Measurements from ENCODE around the gene SLC1A1. TPM values are rescaled to one million over a fixed set of nuclear protein-coding genes. Genes with fewer than 3 reads are reported as not detected.

The SLC1A1 gene
- total and polyA plus RNA-seq, 4 donors, result 0.33 to 86.0 (median 33.2) TPM

GRCh38 chr9:4508907-4509589 is 18.8 kb downstream of the SLC1A1 start:
- TF ChIP-seq MAX (IDR thresholded peaks at IDR 0.05) (no peak), REST (IDR thresholded peaks at IDR 0.05) (no peak), SP1 (IDR thresholded peaks at IDR 0.05) (no peak), TAF1 (conservative IDR thresholded peaks at IDR 0.05) (no peak), FOXA2 (IDR thresholded peaks at IDR 0.05) (no peak), RAD21 (IDR thresholded peaks at IDR 0.05) (no peak), ZBTB33 (IDR thresholded peaks at IDR 0.05) (no peak), GABPA (IDR thresholded peaks at IDR 0.05 in 1 of 2, conservative IDR thresholded peaks at IDR 0.05 in 1 of 2) (no peak), FOXA1 (IDR thresholded peaks at IDR 0.05) (no peak), RXRA (IDR thresholded peaks at IDR 0.05) (no peak), CTCF (IDR thresholded peaks at IDR 0.05; ENCODE audit: low read depth, low read length, missing input control) (no peak), JUND (IDR thresholded peaks at IDR 0.05) (no peak), ATF3 (IDR thresholded peaks at IDR 0.05) (no peak), EGR1 (IDR thresholded peaks at IDR 0.05; ENCODE audit: low read depth in 2 of 2) (no peak)
- peaks cover 13 to 56% (median 46%) of the 10 kb centered on the region in 4 donors for H3K4me1 ChIP-seq (ENCODE audit: control insufficient read depth in 4 of 4, insufficient read depth in 4 of 4, low read length in 3 of 4)
- H3K9ac ChIP-seq (ENCODE audit: low read depth in 1 of 2, low read length in 2 of 2), result peak overlapping the region in 1 of 2 donors; percentile 55
- WGBS, result 78% methylated on average over 3 of the region's 3 CpGs
- H3K27me3 ChIP-seq (ENCODE audit: control insufficient read depth in 4 of 4, insufficient read depth in 4 of 4, low read length in 3 of 4), result no peaks in the 10 kb centered on the region
- H3K27ac ChIP-seq (ENCODE audit: low read depth in 1 of 2, low read length in 2 of 2), result peak overlapping the region; percentile 60 to 79
- no peak overlapping the region for H3K4me3 ChIP-seq (ENCODE audit: low read depth in 1 of 3, low read length in 3 of 3)
- peaks cover 0 to 2% (median 0%) of the 10 kb centered on the region in 4 donors for H3K9me3 ChIP-seq (ENCODE audit: control insufficient read depth in 4 of 4, low read length in 3 of 4)
- no peak for DNase-seq (ENCODE audit: low spot score)
- H3K36me3 ChIP-seq (ENCODE audit: control insufficient read depth in 4 of 4, insufficient read depth in 3 of 4, low read depth in 1 of 4, low read length in 3 of 4), result no peaks in the 10 kb centered on the region

GRCh38 chr9:4509590-4509984 is 19.3 kb downstream of the SLC1A1 start:
- H3K4me1 ChIP-seq (ENCODE audit: control insufficient read depth in 4 of 4, insufficient read depth in 4 of 4, low read length in 3 of 4), result peaks cover 14 to 52% (median 42%) of the 10 kb centered on the region in 4 donors
- H3K4me3 ChIP-seq (ENCODE audit: low read depth in 1 of 3, low read length in 3 of 3), result no peak overlapping the region
- no peak for DNase-seq (ENCODE audit: low spot score)
- no peaks in the 10 kb centered on the region for H3K27me3 ChIP-seq (ENCODE audit: control insufficient read depth in 4 of 4, insufficient read depth in 4 of 4, low read length in 3 of 4)
- peaks cover 0 to 2% (median 0%) of the 10 kb centered on the region in 4 donors for H3K9me3 ChIP-seq (ENCODE audit: control insufficient read depth in 4 of 4, low read length in 3 of 4)
- no peaks in the 10 kb centered on the region for H3K36me3 ChIP-seq (ENCODE audit: control insufficient read depth in 4 of 4, insufficient read depth in 3 of 4, low read depth in 1 of 4, low read length in 3 of 4)
- WGBS, result 50% methylated on average over 3 of the region's 3 CpGs
- no peak overlapping the region for H3K9ac ChIP-seq (ENCODE audit: low read depth in 1 of 2, low read length in 2 of 2)
- peak; percentile 10 to 24 for TF ChIP-seq HNF4A (conservative IDR thresholded peaks at IDR 0.05)
- no peak for TF ChIP-seq YY1 (IDR thresholded peaks at IDR 0.05)
- TF ChIP-seq EGR1 (IDR thresholded peaks at IDR 0.05; ENCODE audit: low read depth in 2 of 2), result no peak
- peak; percentile 28 to 35 for TF ChIP-seq RXRA (IDR thresholded peaks at IDR 0.05)
- peak; percentile 17 for TF ChIP-seq SP1 (IDR thresholded peaks at IDR 0.05)
- TF ChIP-seq RAD21 (IDR thresholded peaks at IDR 0.05), result no peak
- H3K27ac ChIP-seq (ENCODE audit: low read depth in 1 of 2, low read length in 2 of 2), result peak overlapping the region; percentile 60 to 79
